Measurements from ENCODE around the gene TREML4. TPM values are rescaled to one million over a fixed set of nuclear protein-coding genes. Genes with fewer than 3 reads are reported as not detected.
A peak's percentile ranks its signal among the peaks of the same experiment; 100 is the strongest.

The TREML4 gene
- total and polyA plus RNA-seq, 9 of the 15 experiments (the other 6 are each of a cell fraction or from before 2014, with no cell fraction given), result not detected

DNA sequence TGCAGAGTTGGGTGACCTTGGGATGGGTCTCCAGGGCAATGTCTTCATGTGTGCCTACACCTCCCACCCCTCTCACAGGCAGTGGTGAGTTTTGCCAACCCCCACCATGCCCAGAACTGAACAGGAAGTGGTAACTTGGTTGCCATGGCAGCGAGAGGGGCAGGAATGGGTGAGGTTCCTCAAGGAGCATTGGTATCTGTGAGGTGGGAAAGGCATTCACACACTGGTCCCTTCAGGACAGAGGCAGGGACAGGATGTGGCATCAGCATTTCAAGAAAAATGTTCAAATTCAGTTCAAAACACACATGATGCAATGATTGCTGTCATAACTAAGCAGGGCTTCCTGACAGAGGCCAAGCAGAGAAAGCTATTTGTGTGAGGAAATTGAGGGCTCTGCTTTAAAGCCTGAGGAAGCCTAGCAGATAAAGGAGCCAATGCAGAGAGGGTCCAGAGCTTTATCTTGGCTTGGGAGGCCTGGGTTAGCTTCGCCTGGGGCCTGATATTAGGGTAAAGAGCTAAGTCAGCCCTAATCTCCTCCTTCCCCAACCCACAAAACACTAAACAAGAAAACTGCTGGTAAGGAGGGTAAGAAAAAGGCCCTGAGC is 27.8 kb upstream of the TREML4 start (continued):
- TF ChIP-seq CEBPG (CRISPR knock-in tag; IDR thresholded peaks at IDR 0.05), result peak; percentile 94
- TF ChIP-seq CEBPG (tag; conservative IDR thresholded peaks at IDR 0.05 in 1 of 2, IDR thresholded peaks at IDR 0.05 in 1 of 2), result peak; percentile 93 to 98
- TF ChIP-seq, protein P1, sequence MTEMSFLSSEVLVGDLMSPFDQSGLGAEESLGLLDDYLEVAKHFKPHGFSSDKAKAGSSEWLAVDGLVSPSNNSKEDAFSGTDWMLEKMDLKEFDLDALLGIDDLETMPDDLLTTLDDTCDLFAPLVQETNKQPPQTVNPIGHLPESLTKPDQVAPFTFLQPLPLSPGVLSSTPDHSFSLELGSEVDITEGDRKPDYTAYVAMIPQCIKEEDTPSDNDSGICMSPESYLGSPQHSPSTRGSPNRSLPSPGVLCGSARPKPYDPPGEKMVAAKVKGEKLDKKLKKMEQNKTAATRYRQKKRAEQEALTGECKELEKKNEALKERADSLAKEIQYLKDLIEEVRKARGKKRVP (CRISPR knock-in tag; IDR thresholded peaks at IDR 0.05), result peak; percentile 92
- peak; percentile 87 for TF ChIP-seq RFX1 (IDR thresholded peaks at IDR 0.05)
- TF ChIP-seq ZSCAN32 (CRISPR knock-in tag; IDR thresholded peaks at IDR 0.05), result peak; percentile 73; the same call in 1 of the 2 replicates
- peak; percentile 79 for TF ChIP-seq ZNF316 (IDR thresholded peaks at IDR 0.05)
- no peak for TF ChIP-seq ZNF445 (CRISPR knock-in tag; IDR thresholded peaks at IDR 0.05; ENCODE audit: low read depth)
- peak in 1 of 2 experiments; percentile 45; a peak in 1 of 4 replicates for TF ChIP-seq TEAD1 (CRISPR knock-in tag; IDR thresholded peaks at IDR 0.05)
- TF ChIP-seq TRIM24 (IDR thresholded peaks at IDR 0.05), result peak; percentile 41 to 55; a peak in 2 of 4 replicates
- TF ChIP-seq FOSL1 (tag; conservative IDR thresholded peaks at IDR 0.05), result 0 out of 2 replicates have a peak, but pooled peaks have one; percentile 16
- TF ChIP-seq ARID1B (IDR thresholded peaks at IDR 0.05), result peak; percentile 79
- TF ChIP-seq, protein P2, sequence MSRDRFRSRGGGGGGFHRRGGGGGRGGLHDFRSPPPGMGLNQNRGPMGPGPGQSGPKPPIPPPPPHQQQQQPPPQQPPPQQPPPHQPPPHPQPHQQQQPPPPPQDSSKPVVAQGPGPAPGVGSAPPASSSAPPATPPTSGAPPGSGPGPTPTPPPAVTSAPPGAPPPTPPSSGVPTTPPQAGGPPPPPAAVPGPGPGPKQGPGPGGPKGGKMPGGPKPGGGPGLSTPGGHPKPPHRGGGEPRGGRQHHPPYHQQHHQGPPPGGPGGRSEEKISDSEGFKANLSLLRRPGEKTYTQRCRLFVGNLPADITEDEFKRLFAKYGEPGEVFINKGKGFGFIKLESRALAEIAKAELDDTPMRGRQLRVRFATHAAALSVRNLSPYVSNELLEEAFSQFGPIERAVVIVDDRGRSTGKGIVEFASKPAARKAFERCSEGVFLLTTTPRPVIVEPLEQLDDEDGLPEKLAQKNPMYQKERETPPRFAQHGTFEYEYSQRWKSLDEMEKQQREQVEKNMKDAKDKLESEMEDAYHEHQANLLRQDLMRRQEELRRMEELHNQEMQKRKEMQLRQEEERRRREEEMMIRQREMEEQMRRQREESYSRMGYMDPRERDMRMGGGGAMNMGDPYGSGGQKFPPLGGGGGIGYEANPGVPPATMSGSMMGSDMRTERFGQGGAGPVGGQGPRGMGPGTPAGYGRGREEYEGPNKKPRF (IDR thresholded peaks at IDR 0.05; ENCODE audit: low read depth, low read length), result no peak
- peak; percentile 72 for TF ChIP-seq CBFA2T2 (conservative IDR thresholded peaks at IDR 0.05)
- TF ChIP-seq ARNT (IDR thresholded peaks at IDR 0.05), result 0 out of 4 replicates have a peak, but pooled peaks of 1 of the 2 experiments have one; percentile 57
- peak; percentile 47 for TF ChIP-seq MAFG (tag; conservative IDR thresholded peaks at IDR 0.05)
- peak in 1 of 2 experiments; percentile 35; a peak in 1 of 4 replicates for TF ChIP-seq CSDE1 (IDR thresholded peaks at IDR 0.05)
- TF ChIP-seq KLF16 (IDR thresholded peaks at IDR 0.05), result 0 out of 2 replicates have a peak, but pooled peaks have one; percentile 15
- no peak for TF ChIP-seq TAF1 (IDR thresholded peaks at IDR 0.05; ENCODE audit: control insufficient read depth, extremely low read depth, insufficient read depth, low read length, severe bottlenecking)
- TF ChIP-seq MYC (IDR thresholded peaks at IDR 0.05; ENCODE audit: low read depth, low read length), result peak; percentile 33; the same call in 1 of the 2 replicates
- TF ChIP-seq MYC (CRISPR knock-in tag; IDR thresholded peaks at IDR 0.05; ENCODE audit: borderline replicate concordance, low read depth), result no peak
- no peak for TF ChIP-seq XRCC4 (IDR thresholded peaks at IDR 0.05; ENCODE audit: extremely low read depth, insufficient read depth, insufficient read length)
- no peak for TF ChIP-seq CHCHD3 (CRISPR knock-in tag; IDR thresholded peaks at IDR 0.05)
- TF ChIP-seq MAFF (IDR thresholded peaks at IDR 0.05; ENCODE audit: low read length), result peak; percentile 17; the same call in 1 of the 2 replicates
- peak; percentile 89 for TF ChIP-seq CEBPB (tag; IDR thresholded peaks at IDR 0.05)
